NCI-H2081 treated with DMSO at 0.1 percent for 48 hours (cell line): ENCODE data around the gene PRSS33.

Experiments used
- DNase-seq: peaks from one replicate; lab custom pipeline; 2025; lab: John Stamatoyannopoulos, UW

Gene PRSS33

GRCh38 chr16:2777231-2777902 lies 10.0 kb downstream of the PRSS33 start, which contains the start of gene ELOB:
Gene ELOB, minus strand, starts transcription at chr16:2777280. Its CDS starts 41 bp downstream, at chr16:2777239.
- DNase-seq, result no peak

- no peak for DNase-seq
These were observed 10.7 kb downstream of the PRSS33 start for GRCh38 chr16:2776500-2777139.

GRCh38 chr16:2775765-2776499 lies 11.4 kb downstream of the PRSS33 start:
- no peak for DNase-seq

GRCh38 chr16:2775131-2775716 lies 12.1 kb downstream of the PRSS33 start:
- no peak for DNase-seq

GRCh38 chr16:2774161-2774891 lies 13.0 kb downstream of the PRSS33 start:
- no peak for DNase-seq

GRCh38 chr16:2773188-2773968 lies 14.0 kb downstream of the PRSS33 start:
- no peak for DNase-seq

- DNase-seq, result no peak
These were observed 15.6 kb downstream of the PRSS33 start for GRCh38 chr16:2771496-2772402.

- no peak for DNase-seq
These were observed 17.1 kb downstream of the PRSS33 start for GRCh38 chr16:2770057-2770951.

- DNase-seq, result no peak
These were observed 17.7 kb downstream of the PRSS33 start for GRCh38 chr16:2769675-2770056.

- DNase-seq, result no peak
These were observed 18.2 kb downstream of the PRSS33 start for GRCh38 chr16:2769100-2769529.

GRCh38 chr16:2768403-2769089 lies 18.8 kb downstream of the PRSS33 start:
- DNase-seq, result no peak

GRCh38 chr16:2767891-2768290 lies 19.5 kb downstream of the PRSS33 start:
- no peak for DNase-seq

GRCh38 chr16:2767140-2767731 lies 20.1 kb downstream of the PRSS33 start:
- no peak for DNase-seq

GRCh38 chr16:2766430-2767139 lies 20.8 kb downstream of the PRSS33 start:
- no peak for DNase-seq

- no peak for DNase-seq
These were observed 21.6 kb downstream of the PRSS33 start for GRCh38 chr16:2765462-2766404.

GRCh38 chr16:2764718-2765117 lies 22.6 kb downstream of the PRSS33 start:
- DNase-seq, result no peak
